Heart right ventricle (tissue), 16 donors: Measurements from ENCODE around the gene SHCBP1L. TPM values are rescaled to one million over a fixed set of nuclear protein-coding genes. Genes with fewer than 3 reads are reported as not detected.

ENCODE experiments used
- ATAC-seq, 8 donors: fragments of 200-7000 bp; cut with Tn5 transposase; one replicate each; pipeline ENCODE4 v1.9.1; 2020; ENCODE audit warnings: mild to moderate bottlenecking in 8 of 8, moderate library complexity in 8 of 8, moderate number of reproducible peaks in 1 of 8
- DNase-seq, 2 donors: peaks; one replicate each; pipeline ENCODE4 v3.0.0-alpha.2; 2020
- H3K27ac ChIP-seq, 10 donors: fragments of 200-600 bp; sonication (generic) in 2 of 10; one replicate each; pipeline versions ENCODE4 v1.5.0 to v1.8.0; 2020 to 2022; ENCODE audit warnings: mild to moderate bottlenecking in 3 of 10
- H3K27me3 ChIP-seq, 7 donors: fragments of 200-600 bp; one replicate each; pipeline ENCODE4 v1.8.0; 2021 to 2022; ENCODE audit warnings: mild to moderate bottlenecking in 2 of 7
- H3K36me3 ChIP-seq, 9 donors: fragments of 200-600 bp; sonication (generic) in 1 of 9; one replicate each; pipeline versions ENCODE4 v1.5.0 to v1.8.0; 2020 to 2022; ENCODE audit warnings: mild to moderate bottlenecking in 2 of 9
- H3K4me1 ChIP-seq, 9 donors: fragments of 200-600 bp; sonication (generic) in 1 of 9; one replicate each; pipeline versions ENCODE4 v1.5.0 to v1.8.0; 2020 to 2022; ENCODE audit warnings: mild to moderate bottlenecking in 4 of 9
- H3K4me3 ChIP-seq, 10 donors: fragments of 200-600 bp; sonication (generic) in 2 of 10; one replicate each; pipeline versions ENCODE4 v1.5.0 to v1.8.0; 2020 to 2022; ENCODE audit warnings: mild to moderate bottlenecking in 7 of 10, moderate library complexity in 2 of 10
- H3K9me3 ChIP-seq, 11 donors: fragments of 200-600 bp in 10 of 11; sonication (generic) in 2 of 11; one replicate each; pipeline versions ENCODE4 v1.5.0 to v1.8.0; 2013 to 2022; ENCODE audit warnings: mild to moderate bottlenecking in 2 of 11, control low read depth in 1 of 11, moderate library complexity in 1 of 11
- CTCF ChIP-seq, 9 donors: fragments of 200-600 bp; sonication (generic) in 2 of 9; IDR thresholded peaks; one replicate each; pipeline versions ENCODE4 v1.5.0 to v1.8.0; 2021 to 2022; ENCODE audit warnings: antibody characterized with exemption in 9 of 9, mild to moderate bottlenecking in 5 of 9, moderate library complexity in 1 of 9
- whole genome bisulfite sequencing, 2 donors: extraction: QIAGEN DNeasy Blood & Tissue Kit; methylation state at CpG; one replicate each; pipeline ENCODE4 v1.1.7; 2013; ENCODE audit warnings: inconsistent platforms in 1 of 2; 5-methylcytosine and 5-hydroxymethylcytosine counted together
- intact Hi-C, 10 donors: fragments of 100-400 bp; cut with DNase I; formaldehyde crosslinking; loops; one replicate each; pipeline versions ENCODE4 v1.11.1 to v1.14.2; 2022
- polyA plus RNA-seq, 2 donors: library from polyadenylated mRNA; stranded (reverse); fragments of 200-250 nt; gene quantifications; one replicate each; pipeline ENCODE4 v1.2.3, GENCODE V29; 2013
- total RNA-seq, 10 donors: library from RNA; stranded (reverse); fragmentation: NEBNext Ultra II Directional in 3 of 10; extraction: Animal tissue kit (Norgen Biotek cat#: 25700) in 3 of 10; gene quantifications; one replicate each; pipeline versions ENCODE4 v1.2.1 to v1.2.4, GENCODE V29; 2021 to 2023
- donor health status: Arrhythmogenic right ventricular cardiomyopathy.
- donor health status: ischemic (EF 13 %, LVEDD 7.1; RV severe dilation, severe dysfunction).
- donor health status: healthy with polysubstance abuse.
- donor health status: DM: no; HTN: yes; CAD: no.
- donor health status: DM: no; HTN: no; CAD: no.
- donor health status: ischemic (EF 25% LVEDD 6.9; RV normal size, moderate dysfunction).
- donor health status: ischemic (EF 25% LVEDD 5.7; RV mildly dilated, moderate dysfunction).
- donor health status: healthy.
- donor health status: DM: yes; HTN: yes; CAD: no.
- donor health status: Ischemic cardiomyopathy.
- donor health status: ischemic (EF 35%, LVEDD 5.7; RV mildly dilated, moderate dysfunction).
- donor health status: nonischemic (EF 11% LVEDD 7.7; RV severe dilation, severe dysfunction).
- donor health status: DM: yes; HTN: yes; CAD: no.
- donor health status: PGD.
- donor health status: ischemic (EF 29% LVEDD 5.4; RV normal size, mild dysfunction).
- donor health status: nonischemic (EF 23%, LVEDD 6.1; RV moderate dilation, normal function).

Gene SHCBP1L
- total and polyA plus RNA-seq, 12 donors, result 0.09 TPM; not detected in 11

GRCh38 chr1:182939413-182939812 is 13.6 kb downstream of the SHCBP1L start:
- ATAC-seq, result no peak
- WGBS, 2 donors, result 99 to 100% methylated on average over 2 of the region's 2 CpGs
- H3K36me3 ChIP-seq, result no peaks in the 10 kb centered on the region
- TF ChIP-seq CTCF (IDR thresholded peaks at IDR 0.05), result no peak
- H3K4me3 ChIP-seq, result no peak overlapping the region
- peaks cover 3 to 53% (median 19%) of the 10 kb centered on the region in 7 donors for H3K27me3 ChIP-seq
- H3K9me3 ChIP-seq, result peaks cover 0 to 21% (median 6%) of the 10 kb centered on the region in 11 donors
- peaks cover 0 to 4% (median 0%) of the 10 kb centered on the region in 9 donors for H3K4me1 ChIP-seq
- no peak for DNase-seq
- intact Hi-C loops, result no loop called here
- no peak overlapping the region for H3K27ac ChIP-seq

- intact Hi-C loops, result no loop called here
- Histone ChIP-seq H3K36me3 (no peaks in the 10 kb centered on the region), H3K27me3 (peaks cover 0 to 23% (median 6%) of the 10 kb centered on the region in 7 donors), H3K27ac (no peak overlapping the region), H3K9me3 (peaks cover 0 to 22% (median 6%) of the 10 kb centered on the region in 11 donors), H3K4me3 (no peak overlapping the region), H3K4me1 (no peaks in the 10 kb centered on the region)
- TF ChIP-seq CTCF (IDR thresholded peaks at IDR 0.05), result no peak
- ATAC-seq, result no peak
- DNase-seq, result no peak
Measured at GRCh38 chr1:182935716-182936115, 17.2 kb downstream of the SHCBP1L start.

- Histone ChIP-seq H3K4me3 (no peak overlapping the region), H3K9me3 (peaks cover 0 to 19% (median 6%) of the 10 kb centered on the region in 11 donors), H3K27me3 (no peaks in the 10 kb centered on the region), H3K4me1 (no peaks in the 10 kb centered on the region), H3K27ac (no peak overlapping the region), H3K36me3 (no peaks in the 10 kb centered on the region)
- intact Hi-C loops, result no loop called here
- TF ChIP-seq CTCF (IDR thresholded peaks at IDR 0.05), result no peak
- ATAC-seq (no peak), DNase-seq (no peak)
- WGBS, 2 donors, result 83 to 85% methylated on average over 1 of the region's 1 CpG
Measured at GRCh38 chr1:182930985-182931384, 22.0 kb downstream of the SHCBP1L start.

GRCh38 chr1:182927693-182928433 is 25.1 kb downstream of the SHCBP1L start:
- DNase-seq, result no peak
- no peak overlapping the region for H3K4me3 ChIP-seq
- H3K4me1 ChIP-seq, result no peaks in the 10 kb centered on the region
- WGBS, 2 donors, result 90 to 91% methylated on average over 1 of the region's 1 CpG
- intact Hi-C loops, result no loop called here
- no peak overlapping the region for H3K27ac ChIP-seq
- TF ChIP-seq CTCF (IDR thresholded peaks at IDR 0.05), result no peak
- H3K27me3 ChIP-seq, result no peaks in the 10 kb centered on the region
- H3K9me3 ChIP-seq, result peaks cover 0 to 3% (median 0%) of the 10 kb centered on the region in 11 donors
- no peak for ATAC-seq
- no peaks in the 10 kb centered on the region for H3K36me3 ChIP-seq
